ENCODE results near the gene PDE4C.
"Not testable (repeated sequence)": the region's sequence is repeated elsewhere in the genome, so short reads cannot be mapped to it uniquely, and the experiment has no call there.

Gene PDE4C

GRCh38 chr19:18223860-18224524 lies 2.2 kb downstream of the PDE4C start:
- DNase-seq (ENCODE audit: low read depth) = no peak

GRCh38 chr19:18221815-18222725 lies 4.2 kb downstream of the PDE4C start:
- DNase-seq (ENCODE audit: low read depth) = no peak

GRCh38 chr19:18220632-18221275 lies 5.5 kb downstream of the PDE4C start:
- no peak for DNase-seq (ENCODE audit: low read depth)

- DNase-seq (ENCODE audit: low read depth) = no peak
These were observed 6.2 kb downstream of the PDE4C start for GRCh38 chr19:18219911-18220631.

GRCh38 chr19:18218600-18218999 lies 7.6 kb downstream of the PDE4C start:
- no peak for DNase-seq (ENCODE audit: low read depth)

- DNase-seq (ENCODE audit: low read depth) = no peak
These were observed 8.1 kb downstream of the PDE4C start for GRCh38 chr19:18218159-18218558.

- DNase-seq (ENCODE audit: low read depth) = no peak
These were observed 9.4 kb downstream of the PDE4C start for GRCh38 chr19:18216789-18217188.

- no peak for DNase-seq (ENCODE audit: low read depth)
These were observed 11.3 kb downstream of the PDE4C start for GRCh38 chr19:18214779-18215433.

GRCh38 chr19:18211683-18212082 lies 14.6 kb downstream of the PDE4C start:
- DNase-seq (ENCODE audit: low read depth) = no peak

GRCh38 chr19:18209912-18210311 lies 16.3 kb downstream of the PDE4C start:
- not testable (repeated sequence) for DNase-seq (ENCODE audit: low read depth)

- DNase-seq (ENCODE audit: low read depth) = peak; percentile 66
These were observed 17.9 kb downstream of the PDE4C start for GRCh38 chr19:18208098-18208951.

GRCh38 chr19:18206018-18206417 lies 20.2 kb downstream of the PDE4C start:
- DNase-seq (ENCODE audit: low read depth) = no peak

- peak; percentile 50 for DNase-seq (ENCODE audit: low read depth)
These were observed 20.9 kb downstream of the PDE4C start for GRCh38 chr19:18205200-18205892.

GRCh38 chr19:18204394-18205199 lies 21.6 kb downstream of the PDE4C start:
- DNase-seq (ENCODE audit: low read depth) = no peak

- DNase-seq (ENCODE audit: low read depth) = peak; percentile 100
These were observed 22.3 kb downstream of the PDE4C start, which contains the start of gene RAB3A for GRCh38 chr19:18203863-18204393. TSS of gene RAB3A (minus strand) at chr19:18204042. CDS start at chr19:18202740, 1,302 bp downstream.

GRCh38 chr19:18203408-18203862 lies 22.8 kb downstream of the PDE4C start:
- no peak for DNase-seq (ENCODE audit: low read depth)

- no peak for DNase-seq (ENCODE audit: low read depth)
These were observed 23.3 kb downstream of the PDE4C start for GRCh38 chr19:18202778-18203407.

GRCh38 chr19:18202397-18202777 lies 23.9 kb downstream of the PDE4C start:
- DNase-seq (ENCODE audit: low read depth) = no peak
